Type B pancreatic cell (in vitro differentiated cells): ENCODE data around the gene CUX1. TPM values are rescaled to one million over a fixed set of nuclear protein-coding genes. Genes with fewer than 3 reads are reported as not detected.

Experiments
- DNase-seq: peaks from one replicate; pipeline ENCODE4 v3.0.0; 2021; ENCODE audit warnings: mixed read lengths; ENCODE audit not compliant: unreplicated experiment; ENCODE audit errors: extremely low spot score
- H3K27ac Mint-ChIP-seq: 2 replicates; pipeline ENCODE4 v1.8.0; 2021; ENCODE audit warnings: mild to moderate bottlenecking, mixed read lengths
- H3K27me3 Mint-ChIP-seq: 2 replicates; pipeline ENCODE4 v1.8.0; 2021; ENCODE audit warnings: mixed read lengths
- H3K36me3 Mint-ChIP-seq: 2 replicates; pipeline ENCODE4 v1.8.0; 2021; ENCODE audit warnings: mixed read lengths
- H3K4me1 Mint-ChIP-seq: one replicate; pipeline ENCODE4 v1.8.0; 2021; ENCODE audit warnings: mixed read lengths; ENCODE audit not compliant: unreplicated experiment
- H3K4me3 Mint-ChIP-seq: 2 replicates; pipeline ENCODE4 v1.8.0; 2021; ENCODE audit warnings: mild to moderate bottlenecking, mixed read lengths
- H3K9me3 Mint-ChIP-seq: 2 replicates; pipeline ENCODE4 v1.8.0; 2021; ENCODE audit warnings: mixed read lengths
- CTCF ChIP-seq: fragments of 200-600 bp; sonication (generic); conservative IDR thresholded peaks from 2 replicates; pipeline ENCODE4 v1.5.0; 2021; ENCODE audit warnings: antibody characterized with exemption, mild to moderate bottlenecking
- total RNA-seq: library from RNA; stranded (reverse); gene quantifications from 2 replicates; pipeline ENCODE4 v1.2.1, GENCODE V29; 2021; ENCODE audit warnings: low replicate concordance

Gene CUX1
- total RNA-seq, 1 donor from 2014 or later: 76.4 TPM

GRCh38 chr7:101988513-101988912, 171.1 kb downstream of the CUX1 start:
- Mint-ChIP-seq H3K9me3 (no peaks in the 10 kb centered on the region), H3K4me3 (no peak overlapping the region), H3K36me3 (peaks cover 1% of the 10 kb centered on the region), H3K27ac (no peak overlapping the region), H3K4me1 (peaks cover 33% of the 10 kb centered on the region), H3K27me3 (no peaks in the 10 kb centered on the region)
- TF ChIP-seq CTCF: no peak
- DNase-seq: no peak

GRCh38 chr7:101989101-101989500, 171.7 kb downstream of the CUX1 start:
- DNase-seq: no peak
- no peak for TF ChIP-seq CTCF
- H3K27me3 Mint-ChIP-seq: no peaks in the 10 kb centered on the region
- H3K4me3 Mint-ChIP-seq: no peak overlapping the region
- no peaks in the 10 kb centered on the region for H3K36me3 Mint-ChIP-seq
- no peaks in the 10 kb centered on the region for H3K9me3 Mint-ChIP-seq
- no peak overlapping the region for H3K27ac Mint-ChIP-seq
- peaks cover 32% of the 10 kb centered on the region for H3K4me1 Mint-ChIP-seq

GRCh38 chr7:101990811-101991418, 173.5 kb downstream of the CUX1 start:
- Mint-ChIP-seq H3K27me3 (no peaks in the 10 kb centered on the region), H3K36me3 (no peaks in the 10 kb centered on the region), H3K4me3 (no peak overlapping the region), H3K9me3 (no peaks in the 10 kb centered on the region), H3K4me1 (peaks cover 19% of the 10 kb centered on the region), H3K27ac (no peak overlapping the region)
- DNase-seq: no peak
- TF ChIP-seq CTCF: no peak

GRCh38 chr7:101991860-101992259, 174.4 kb downstream of the CUX1 start:
- H3K36me3 Mint-ChIP-seq: no peaks in the 10 kb centered on the region
- H3K9me3 Mint-ChIP-seq: no peaks in the 10 kb centered on the region
- H3K4me3 Mint-ChIP-seq: no peak overlapping the region
- H3K27ac Mint-ChIP-seq: no peak overlapping the region
- TF ChIP-seq CTCF: no peak
- no peak for DNase-seq
- no peaks in the 10 kb centered on the region for H3K27me3 Mint-ChIP-seq
- peaks cover 14% of the 10 kb centered on the region for H3K4me1 Mint-ChIP-seq

GRCh38 chr7:101993311-101993710, 175.9 kb downstream of the CUX1 start:
- H3K27ac Mint-ChIP-seq: no peak overlapping the region
- no peaks in the 10 kb centered on the region for H3K27me3 Mint-ChIP-seq
- H3K4me3 Mint-ChIP-seq: no peak overlapping the region
- DNase-seq: no peak
- no peaks in the 10 kb centered on the region for H3K9me3 Mint-ChIP-seq
- H3K36me3 Mint-ChIP-seq: no peaks in the 10 kb centered on the region
- peaks cover 10% of the 10 kb centered on the region for H3K4me1 Mint-ChIP-seq
- no peak for TF ChIP-seq CTCF

- H3K36me3 Mint-ChIP-seq: no peaks in the 10 kb centered on the region
- no peak for TF ChIP-seq CTCF
- H3K27ac Mint-ChIP-seq: no peak overlapping the region
- DNase-seq: no peak
- H3K9me3 Mint-ChIP-seq: no peaks in the 10 kb centered on the region
- no peaks in the 10 kb centered on the region for H3K27me3 Mint-ChIP-seq
- H3K4me1 Mint-ChIP-seq: peaks cover 11% of the 10 kb centered on the region
- no peak overlapping the region for H3K4me3 Mint-ChIP-seq
Measured at GRCh38 chr7:101995121-101995520, 177.7 kb downstream of the CUX1 start.
